ENCODE data around the gene SIGLEC12.
A peak's percentile ranks its signal among the peaks of the same experiment; 100 is the strongest.
"Not testable (repeated sequence)": the region's sequence is repeated elsewhere in the genome, so short reads cannot be mapped to it uniquely, and the experiment has no call there.

SIGLEC12 gene

GRCh38 chr19:51462276-51462675, 39.3 kb downstream of the SIGLEC12 start:
- H3K4me3 ChIP-seq: no peak overlapping the region
- H3K27ac ChIP-seq: peak overlapping the region in 1 of 21 experiments; percentile 14

DNA sequence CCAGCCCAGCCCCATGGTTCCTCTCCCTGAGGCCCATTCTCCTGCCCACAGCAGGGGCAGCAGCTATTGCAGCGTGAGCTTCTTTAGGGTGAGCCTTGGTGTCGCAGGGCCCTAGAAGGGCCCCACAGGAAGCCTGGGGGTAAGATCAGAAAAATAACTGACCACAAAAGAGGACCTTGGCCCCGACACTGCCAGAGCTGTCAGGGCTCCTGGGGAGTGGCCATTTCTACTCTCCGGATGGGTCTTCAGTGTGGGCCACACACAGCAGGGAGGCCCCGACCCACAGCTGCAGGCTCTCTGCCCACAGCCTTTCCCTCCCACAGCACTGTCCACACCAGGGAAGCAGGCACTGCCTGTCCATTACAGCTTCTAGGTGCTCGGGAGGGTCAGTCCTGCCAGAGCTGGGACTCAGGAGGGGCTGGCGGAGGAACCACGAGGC, 39.9 kb downstream of the SIGLEC12 start:
- Histone ChIP-seq H3K4me3 (no peak overlapping the region), H3K27ac (peak overlapping the region in 2 of 21 experiments; percentile 9 to 14)

GRCh38 chr19:51460164-51460992, 41.2 kb downstream of the SIGLEC12 start:
- Histone ChIP-seq H3K27ac (no peak overlapping the region), H3K4me3 (no peak overlapping the region)

DNA sequence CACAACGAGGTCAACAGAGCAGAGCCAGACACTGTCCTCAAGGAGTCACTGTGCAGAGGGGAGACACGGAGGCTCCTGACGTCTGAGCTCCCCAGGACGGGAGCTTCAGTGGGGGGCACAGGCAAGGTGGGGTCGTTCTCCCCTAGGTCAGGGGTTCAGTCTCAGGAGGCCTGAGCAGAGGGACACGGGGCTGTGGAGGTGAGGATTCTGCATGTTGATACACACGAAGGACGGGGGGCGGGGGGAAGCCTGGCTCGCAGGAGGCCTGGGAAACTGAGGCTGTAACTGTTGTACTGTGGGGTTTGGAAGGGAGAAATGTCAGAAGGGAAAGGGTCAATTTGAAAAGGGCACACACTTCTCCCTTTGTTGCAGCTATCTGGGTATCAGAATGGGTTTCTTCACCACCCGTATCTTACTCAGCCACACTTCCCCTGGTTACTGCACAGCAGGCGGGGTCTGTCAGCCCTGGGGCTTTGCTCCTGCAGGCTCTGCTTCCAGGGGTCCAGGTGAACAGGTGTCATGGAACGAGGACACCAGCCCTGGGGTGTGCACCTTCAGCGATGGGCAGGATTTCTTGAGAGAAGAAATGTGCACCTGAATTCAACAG, 42.6 kb downstream of the SIGLEC12 start:
- no peak overlapping the region for H3K27ac ChIP-seq
- no peak overlapping the region for H3K4me3 ChIP-seq

DNA sequence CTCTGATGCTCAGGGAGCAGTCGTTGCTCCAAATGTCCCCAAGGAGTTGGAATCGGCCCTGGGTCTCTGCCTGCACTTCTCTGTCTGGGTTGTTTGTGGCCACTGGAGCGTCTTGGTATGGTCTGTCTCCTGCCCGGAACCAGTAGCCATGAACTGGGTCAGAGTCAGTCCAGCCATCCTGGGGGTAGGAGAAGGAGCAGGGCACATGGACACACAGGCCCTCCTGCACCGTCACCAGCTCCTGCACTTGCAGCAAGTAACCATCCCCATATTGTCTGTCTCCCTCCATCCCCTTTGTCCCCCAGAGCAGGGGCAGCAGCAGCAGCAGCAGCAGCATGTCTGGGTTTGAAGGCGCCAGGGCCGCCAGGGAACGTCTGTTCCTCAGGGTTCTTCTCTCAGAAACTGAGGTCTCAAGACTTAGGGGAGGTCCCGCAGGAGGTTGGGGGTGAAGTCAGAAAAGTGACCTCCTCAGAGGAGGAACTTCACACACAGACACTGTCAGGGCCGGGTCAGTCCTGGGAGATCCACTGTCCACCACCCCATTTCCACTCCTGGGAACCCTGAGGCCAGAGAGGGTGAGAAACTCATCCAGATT, 43.5 kb downstream of the SIGLEC12 start, which contains the start of gene SIGLEC8:
Gene SIGLEC8, minus strand, starts transcription at position 404 of the 595 bp plus-strand sequence. Its CDS starts 67 bp downstream, at position 337.
- Histone ChIP-seq H3K4me3 (no peak within 1 kb of the TSS), H3K27ac (no peak within 1 kb of the TSS)

GRCh38 chr19:51457351-51458013, 44.1 kb downstream of the SIGLEC12 start:
- H3K4me3 ChIP-seq: no peak overlapping the region
- H3K27ac ChIP-seq: no peak overlapping the region

GRCh38 chr19:51456541-51457290, 44.9 kb downstream of the SIGLEC12 start:
- no peak overlapping the region for H3K27ac ChIP-seq
- H3K4me3 ChIP-seq: no peak overlapping the region

- Histone ChIP-seq H3K4me3 (no peak overlapping the region), H3K27ac (no peak overlapping the region)
Measured at GRCh38 chr19:51450730-51451307, 50.8 kb downstream of the SIGLEC12 start.

DNA sequence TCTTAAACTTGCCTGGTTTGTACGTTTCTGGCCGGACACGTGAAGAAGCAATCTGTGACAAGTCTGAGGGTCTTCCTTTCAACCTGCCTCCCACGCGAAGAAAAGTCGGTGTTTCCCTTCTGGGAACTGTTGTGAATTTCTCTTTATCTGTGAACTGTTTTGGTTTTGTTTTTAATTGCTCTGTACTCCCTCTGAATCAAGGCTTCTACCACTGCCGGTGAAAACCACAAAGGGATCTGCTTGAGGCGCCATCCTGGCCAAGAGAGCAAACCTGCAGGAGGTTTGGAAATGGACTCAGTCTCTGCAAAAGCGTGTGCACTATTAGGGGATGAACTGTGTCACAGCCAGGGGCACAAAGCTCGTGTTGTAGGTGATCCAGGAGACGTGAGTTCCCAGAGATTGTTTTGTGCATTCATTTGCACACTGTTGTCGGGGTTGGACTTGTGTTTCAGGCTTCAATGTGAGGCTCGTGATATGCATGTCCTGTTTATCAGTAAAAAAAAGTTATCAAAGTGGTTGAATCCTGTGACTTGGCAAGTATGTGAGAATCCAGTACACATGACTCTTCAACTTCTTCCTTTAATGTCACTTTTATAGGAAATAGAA, 53.1 kb downstream of the SIGLEC12 start:
- Histone ChIP-seq H3K4me3 (no peak overlapping the region), H3K27ac (peak overlapping the region in 1 of 21 experiments; percentile 14)

DNA sequence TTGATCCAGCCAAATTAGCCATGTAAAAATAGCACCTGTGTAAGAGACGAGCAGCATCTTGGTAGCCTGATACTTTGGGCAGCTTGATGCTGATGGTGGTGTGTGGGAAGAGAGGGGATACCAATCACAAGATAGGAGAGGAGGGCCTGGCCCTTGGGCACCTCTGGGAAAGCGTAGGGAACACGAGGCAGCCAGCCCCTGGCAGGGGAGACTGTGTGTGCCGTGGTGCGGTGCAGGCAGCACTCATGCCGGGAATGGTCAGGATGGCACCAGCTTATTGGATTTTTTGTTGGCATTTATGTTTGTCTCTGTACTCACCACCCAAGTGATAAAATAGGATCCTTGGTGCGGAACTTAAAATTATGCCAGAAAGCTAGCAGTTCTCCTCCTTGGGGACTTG, 53.6 kb downstream of the SIGLEC12 start:
- Histone ChIP-seq H3K27ac (peak overlapping the region in 1 of 21 experiments; percentile 14), H3K4me3 (no peak overlapping the region)

DNA sequence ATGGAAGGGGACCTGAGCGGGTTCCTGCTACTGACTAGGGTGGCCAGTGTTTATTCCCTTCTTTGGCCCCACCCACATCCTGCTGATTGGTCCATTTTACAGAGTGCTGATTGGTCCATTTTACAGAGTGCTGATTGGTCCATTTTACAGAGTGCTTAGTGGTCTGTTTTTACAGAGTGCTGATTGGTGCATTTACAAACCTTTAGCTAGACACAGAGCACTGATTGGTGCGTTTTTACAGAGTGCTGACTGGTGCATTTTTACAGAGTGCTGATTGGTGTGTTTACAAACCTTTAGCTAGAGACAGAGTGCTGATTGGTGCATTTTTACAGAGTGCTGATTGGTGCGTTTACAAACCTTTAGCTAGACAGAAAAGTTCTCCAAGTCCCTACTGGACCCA, 54.1 kb downstream of the SIGLEC12 start:
- H3K4me3 ChIP-seq, H3K27ac ChIP-seq: not testable (repeated sequence)

GRCh38 chr19:51441410-51442390, 59.9 kb downstream of the SIGLEC12 start:
- peak overlapping the region in 2 of 7 experiments; percentile 1 to 6 for H3K4me3 ChIP-seq
- peak overlapping the region in 6 of 21 experiments; percentile 25 to 66 (median 61) for H3K27ac ChIP-seq

Measured in skin epidermis (tissue), 12 donors.